ENCODE data around the gene RNASE7.

RNASE7 gene

GRCh38 chr14:21036751-21037150, 5.4 kb upstream of the RNASE7 start:
- TF ChIP-seq CTCF (IDR thresholded peaks at IDR 0.05; ENCODE audit: insufficient read depth, low read length, poor library complexity, severe bottlenecking) = no peak
- no peaks in the 10 kb centered on the region for H3K36me3 ChIP-seq (ENCODE audit: low read length)
- no peaks in the 10 kb centered on the region for H4K20me1 ChIP-seq (ENCODE audit: low read depth, low read length)
- H3K9me2 ChIP-seq (replicated peaks; ENCODE audit: insufficient read depth, low read length) = no peaks in the 10 kb centered on the region
- no peak overlapping the region for H3K4me3 ChIP-seq (ENCODE audit: insufficient read depth, low read length, poor library complexity, severe bottlenecking)
- no peaks in the 10 kb centered on the region for H3K27me3 ChIP-seq (ENCODE audit: low read length)
- no peak overlapping the region for H3K4me2 ChIP-seq (ENCODE audit: low read depth, low read length, poor library complexity, severe bottlenecking)
- H3F3A ChIP-seq (ENCODE audit: insufficient read depth) = no peaks in the 10 kb centered on the region
- no peaks in the 10 kb centered on the region for H3K79me2 ChIP-seq (ENCODE audit: insufficient read depth, low read length)
- H2AFZ ChIP-seq (ENCODE audit: low read depth, low read length, severe bottlenecking) = no peak overlapping the region
- H3K9me3 ChIP-seq (ENCODE audit: insufficient read depth, low read length) = no peaks in the 10 kb centered on the region
- H3K9ac ChIP-seq (ENCODE audit: low read length) = no peak overlapping the region
- no peak overlapping the region for H3K27ac ChIP-seq (ENCODE audit: low read depth, low read length)

- H3K36me3 ChIP-seq (ENCODE audit: low read length) = no peaks in the 10 kb centered on the region
- no peaks in the 10 kb centered on the region for H3K79me2 ChIP-seq (ENCODE audit: insufficient read depth, low read length)
- no peak overlapping the region for H2AFZ ChIP-seq (ENCODE audit: low read depth, low read length, severe bottlenecking)
- no peaks in the 10 kb centered on the region for H3K27me3 ChIP-seq (ENCODE audit: low read length)
- H3K9me2 ChIP-seq (replicated peaks; ENCODE audit: insufficient read depth, low read length) = no peaks in the 10 kb centered on the region
- H3K27ac ChIP-seq (ENCODE audit: low read depth, low read length) = no peak overlapping the region
- no peaks in the 10 kb centered on the region for H3K9me3 ChIP-seq (ENCODE audit: insufficient read depth, low read length)
- TF ChIP-seq EZH2phosphoT487 (conservative IDR thresholded peaks at IDR 0.05; ENCODE audit: low read length) = no peak
- TF ChIP-seq CTCF (IDR thresholded peaks at IDR 0.05; ENCODE audit: insufficient read depth, low read length, poor library complexity, severe bottlenecking) = no peak
- H3K4me3 ChIP-seq (ENCODE audit: insufficient read depth, low read length, poor library complexity, severe bottlenecking) = no peak overlapping the region
- no peaks in the 10 kb centered on the region for H4K20me1 ChIP-seq (ENCODE audit: low read depth, low read length)
- H3K4me2 ChIP-seq (ENCODE audit: low read depth, low read length, poor library complexity, severe bottlenecking) = no peak overlapping the region
- H3K9ac ChIP-seq (ENCODE audit: low read length) = no peak overlapping the region
- H3F3A ChIP-seq (ENCODE audit: insufficient read depth) = no peaks in the 10 kb centered on the region
Measured at GRCh38 chr14:21037156-21037555, 5.0 kb upstream of the RNASE7 start.

DNA sequence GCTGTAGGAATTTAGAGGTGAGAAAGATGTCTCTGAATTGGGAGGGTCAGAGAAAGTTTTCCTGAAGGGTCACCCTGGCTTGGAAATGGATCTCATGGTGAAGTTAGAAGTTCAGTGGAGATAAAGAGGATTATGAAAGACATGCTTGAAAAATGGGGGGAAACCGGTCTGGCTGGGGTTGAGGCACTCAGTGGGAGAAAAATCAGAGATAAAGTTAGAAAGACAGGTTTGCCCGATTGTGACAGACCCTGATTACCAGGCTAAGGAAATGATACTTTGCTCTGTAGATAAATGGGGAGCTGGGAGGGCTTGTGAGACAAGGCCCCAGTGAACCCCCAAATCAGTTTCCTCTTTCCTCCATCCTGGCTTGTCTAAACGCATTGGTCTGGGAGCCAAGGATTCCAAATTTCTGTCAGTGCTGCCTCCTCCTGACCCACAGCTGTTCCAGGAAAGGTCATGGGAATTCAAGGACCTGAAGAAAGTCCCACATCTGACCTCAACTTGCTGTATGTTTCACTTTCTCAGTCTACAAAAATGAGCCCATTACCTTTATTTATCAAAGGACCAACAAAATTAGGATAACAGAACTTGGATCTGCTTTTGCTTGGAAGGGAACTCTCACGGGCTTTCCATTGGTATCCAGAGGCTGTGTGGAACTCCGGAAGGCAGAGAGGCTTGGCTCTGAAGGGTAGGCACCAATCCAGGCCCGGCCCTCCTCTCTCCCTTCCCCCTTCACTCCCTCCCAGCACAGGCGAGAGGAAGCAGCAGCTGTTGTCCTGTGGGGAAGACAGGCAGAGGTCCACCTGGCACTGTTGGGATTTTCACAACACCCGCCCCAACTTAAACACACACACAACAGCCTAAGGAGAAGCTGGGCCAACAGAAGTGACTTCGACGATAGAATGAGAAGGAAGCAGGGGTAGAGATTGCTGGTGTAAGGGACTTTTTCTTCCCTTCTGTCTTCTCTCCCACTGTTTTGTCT, 3.4 kb upstream of the RNASE7 start:
- H3K4me3 ChIP-seq (ENCODE audit: insufficient read depth, low read length, poor library complexity, severe bottlenecking) = no peak overlapping the region
- H3F3A ChIP-seq (ENCODE audit: insufficient read depth) = no peaks in the 10 kb centered on the region
- no peaks in the 10 kb centered on the region for H3K36me3 ChIP-seq (ENCODE audit: low read length)
- no peaks in the 10 kb centered on the region for H4K20me1 ChIP-seq (ENCODE audit: low read depth, low read length)
- H2AFZ ChIP-seq (ENCODE audit: low read depth, low read length, severe bottlenecking) = no peak overlapping the region
- no peak overlapping the region for H3K9ac ChIP-seq (ENCODE audit: low read length)
- no peaks in the 10 kb centered on the region for H3K9me2 ChIP-seq (replicated peaks; ENCODE audit: insufficient read depth, low read length)
- H3K27me3 ChIP-seq (ENCODE audit: low read length) = no peaks in the 10 kb centered on the region
- H3K27ac ChIP-seq (ENCODE audit: low read depth, low read length) = no peak overlapping the region
- TF ChIP-seq CTCF (IDR thresholded peaks at IDR 0.05; ENCODE audit: insufficient read depth, low read length, poor library complexity, severe bottlenecking) (no peak), EZH2phosphoT487 (conservative IDR thresholded peaks at IDR 0.05; ENCODE audit: low read length) (no peak)
- H3K4me2 ChIP-seq (ENCODE audit: low read depth, low read length, poor library complexity, severe bottlenecking) = no peak overlapping the region
- no peaks in the 10 kb centered on the region for H3K79me2 ChIP-seq (ENCODE audit: insufficient read depth, low read length)
- H3K9me3 ChIP-seq (ENCODE audit: insufficient read depth, low read length) = no peaks in the 10 kb centered on the region
